GM18861 (cell line): ENCODE measurements around the gene HAP1.
"Not testable (repeated sequence)": the region's sequence is repeated elsewhere in the genome, so short reads cannot be mapped to it uniquely, and the experiment has no call there.

Experiments
- ATAC-seq: cut with Tn5 transposase; IDR thresholded peaks from one replicate; pipeline ENCODE4 v1.9.1; 2021; ENCODE audit not compliant: unreplicated experiment

The HAP1 gene

GRCh38 chr17:41725134-41725533 lies 9.3 kb downstream of the HAP1 start:
- no peak for ATAC-seq

GRCh38 chr17:41724476-41725050 lies 9.9 kb downstream of the HAP1 start:
- ATAC-seq, result no peak

- ATAC-seq, result no peak
Measured at GRCh38 chr17:41723801-41724475, 10.5 kb downstream of the HAP1 start.

- ATAC-seq, result no peak
Measured at GRCh38 chr17:41722231-41722630, 12.2 kb downstream of the HAP1 start.

GRCh38 chr17:41718287-41718645 lies 16.2 kb downstream of the HAP1 start:
- no peak for ATAC-seq

- ATAC-seq, result no peak
Measured at GRCh38 chr17:41717408-41718286, 16.8 kb downstream of the HAP1 start.

- ATAC-seq, result no peak
Measured at GRCh38 chr17:41711669-41712400, 22.6 kb downstream of the HAP1 start, which contains the start of gene GAST. TSS of gene GAST (plus strand) at chr17:41712331. CDS start at chr17:41715437, 3,106 bp downstream.

- ATAC-seq, result no peak
Measured at GRCh38 chr17:41710472-41711090, 23.9 kb downstream of the HAP1 start.

- no peak for ATAC-seq
Measured at GRCh38 chr17:41707803-41708669, 26.4 kb downstream of the HAP1 start.

- no peak for ATAC-seq
Measured at GRCh38 chr17:41705271-41705991, 29.0 kb downstream of the HAP1 start.

GRCh38 chr17:41702712-41703111 lies 31.7 kb downstream of the HAP1 start:
- ATAC-seq, result no peak

GRCh38 chr17:41700843-41701242 lies 33.6 kb downstream of the HAP1 start:
- not testable (repeated sequence) for ATAC-seq

- no peak for ATAC-seq
Measured at GRCh38 chr17:41697122-41697962, 37.1 kb downstream of the HAP1 start.

- no peak for ATAC-seq
Measured at GRCh38 chr17:41695954-41696757, 38.3 kb downstream of the HAP1 start.

- ATAC-seq, result no peak
Measured at GRCh38 chr17:41695134-41695661, 39.2 kb downstream of the HAP1 start.

- ATAC-seq, result no peak
Measured at GRCh38 chr17:41692722-41693521, 41.5 kb downstream of the HAP1 start.
